C4-2B (cell line): ENCODE data around the gene TGFB1.

Experiments
- CTCF ChIP-seq: fragments of 450-650 bp; conservative IDR thresholded peaks from 2 replicates; pipeline ENCODE4 v1.5.1; 2017; ENCODE audit warnings: mild to moderate bottlenecking
- ZFX ChIP-seq: fragments of 450-650 bp; IDR thresholded peaks from 2 replicates; pipeline ENCODE4 v1.6.1; 2017

- TF ChIP-seq CTCF (no peak), ZFX (no peak)
These were observed 37.9 kb upstream of the TGFB1 start for GRCh38 chr19:41391618-41392017.
